SK-N-DZ (cell line): ENCODE results near the gene THADA.
"Not testable (repeated sequence)": the region's sequence is repeated elsewhere in the genome, so short reads cannot be mapped to it uniquely, and the experiment has no call there.

Experiments used
- DNase-seq: peaks from one replicate; pipeline ENCODE4 v3.0.0-alpha.2; 2015; ENCODE audit warnings: low spot score

The THADA gene

DNA sequence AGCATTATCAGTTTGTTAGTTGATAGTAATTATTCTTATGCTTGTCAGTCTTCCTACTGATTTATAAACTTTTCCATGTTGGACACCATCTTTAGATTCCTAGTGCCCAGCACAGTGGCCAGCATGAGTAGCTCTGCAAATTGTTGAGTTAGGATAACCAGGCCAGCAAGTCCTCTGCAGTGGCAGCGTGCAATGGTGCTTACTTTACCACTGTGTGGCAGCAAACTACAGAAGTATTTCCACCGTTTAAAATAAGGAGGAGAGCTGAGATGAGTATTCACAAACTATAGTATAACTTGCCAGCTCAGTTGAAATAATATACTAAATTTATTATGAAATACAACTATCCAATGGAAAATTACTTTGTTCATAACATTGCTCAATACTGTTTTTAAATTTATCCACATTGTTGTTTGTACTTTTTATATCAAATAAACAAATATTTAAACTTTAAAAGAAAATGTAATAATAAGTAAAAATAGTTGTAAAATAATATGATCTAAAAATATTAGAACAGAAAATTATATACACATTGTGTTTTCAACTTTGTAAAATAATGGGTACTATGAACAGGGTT lies 9.3 kb upstream of the THADA start:
- DNase-seq, result peak; percentile 55

DNA sequence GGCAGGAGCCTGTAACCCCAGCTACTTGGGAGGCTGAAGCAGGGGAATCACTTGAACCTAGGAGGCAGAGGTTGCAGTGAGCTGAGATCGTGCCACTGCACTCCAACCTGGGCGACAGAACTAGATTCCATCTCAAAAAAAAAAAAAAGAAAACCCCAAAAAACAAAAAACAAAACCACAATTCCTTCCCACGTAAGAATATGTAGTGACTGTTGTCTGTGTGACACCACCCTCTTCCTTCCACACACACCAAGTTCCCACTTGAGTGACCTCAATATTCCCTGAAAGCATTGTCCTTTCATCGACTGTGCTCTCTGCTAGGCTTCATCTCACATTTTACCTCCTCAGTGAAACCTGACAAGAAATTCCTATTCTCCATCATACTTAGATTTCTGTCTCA lies 8.8 kb upstream of the THADA start:
- DNase-seq, result no peak

- DNase-seq, result not testable (repeated sequence)
Observed at GRCh38 chr2:43600596-43600995, 4.8 kb upstream of the THADA start.

DNA sequence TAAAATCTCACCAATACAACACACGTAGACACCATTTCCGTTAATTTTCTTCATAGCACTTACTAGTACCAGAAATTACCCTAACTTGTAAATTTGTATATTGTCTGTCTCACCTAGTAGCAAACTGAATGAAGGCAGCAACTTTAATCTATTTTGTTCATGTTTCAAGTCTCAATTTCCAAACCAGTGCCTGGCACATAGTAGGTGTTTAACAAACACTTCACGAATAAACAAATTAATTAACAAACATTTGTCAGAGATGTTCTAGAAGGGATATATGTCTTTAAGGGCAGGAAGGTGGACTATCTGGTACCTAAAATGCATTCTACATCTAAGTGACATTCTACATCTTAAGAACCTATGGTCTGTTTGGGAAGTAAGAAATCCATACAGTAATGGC lies 963 bp downstream of the THADA start:
- no peak for DNase-seq

- DNase-seq, result no peak
Observed at GRCh38 chr2:43593254-43593653, 2.6 kb downstream of the THADA start.

DNA sequence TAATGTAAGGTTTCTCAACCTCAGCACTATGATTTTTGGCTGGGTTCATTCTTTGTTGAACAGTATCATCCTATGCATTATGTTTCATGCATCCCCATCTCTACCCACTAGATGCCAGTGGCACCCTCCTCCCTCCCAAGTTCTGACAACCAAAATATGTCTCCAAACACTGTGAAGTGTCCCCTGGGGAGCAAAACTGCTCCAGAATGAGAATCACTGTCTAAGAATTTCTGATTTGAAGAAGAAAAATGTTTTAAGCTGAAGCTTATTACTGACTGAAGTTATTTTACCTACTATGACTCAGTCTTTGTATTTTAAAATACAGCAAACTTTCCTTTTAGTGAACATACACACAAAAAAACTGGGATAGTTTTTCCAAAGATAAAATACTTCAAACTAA lies 3.4 kb downstream of the THADA start:
- DNase-seq, result no peak

GRCh38 chr2:43585708-43586107 lies 10.1 kb downstream of the THADA start:
- no peak for DNase-seq

GRCh38 chr2:43579275-43579981 lies 16.4 kb downstream of the THADA start:
- no peak for DNase-seq

DNA sequence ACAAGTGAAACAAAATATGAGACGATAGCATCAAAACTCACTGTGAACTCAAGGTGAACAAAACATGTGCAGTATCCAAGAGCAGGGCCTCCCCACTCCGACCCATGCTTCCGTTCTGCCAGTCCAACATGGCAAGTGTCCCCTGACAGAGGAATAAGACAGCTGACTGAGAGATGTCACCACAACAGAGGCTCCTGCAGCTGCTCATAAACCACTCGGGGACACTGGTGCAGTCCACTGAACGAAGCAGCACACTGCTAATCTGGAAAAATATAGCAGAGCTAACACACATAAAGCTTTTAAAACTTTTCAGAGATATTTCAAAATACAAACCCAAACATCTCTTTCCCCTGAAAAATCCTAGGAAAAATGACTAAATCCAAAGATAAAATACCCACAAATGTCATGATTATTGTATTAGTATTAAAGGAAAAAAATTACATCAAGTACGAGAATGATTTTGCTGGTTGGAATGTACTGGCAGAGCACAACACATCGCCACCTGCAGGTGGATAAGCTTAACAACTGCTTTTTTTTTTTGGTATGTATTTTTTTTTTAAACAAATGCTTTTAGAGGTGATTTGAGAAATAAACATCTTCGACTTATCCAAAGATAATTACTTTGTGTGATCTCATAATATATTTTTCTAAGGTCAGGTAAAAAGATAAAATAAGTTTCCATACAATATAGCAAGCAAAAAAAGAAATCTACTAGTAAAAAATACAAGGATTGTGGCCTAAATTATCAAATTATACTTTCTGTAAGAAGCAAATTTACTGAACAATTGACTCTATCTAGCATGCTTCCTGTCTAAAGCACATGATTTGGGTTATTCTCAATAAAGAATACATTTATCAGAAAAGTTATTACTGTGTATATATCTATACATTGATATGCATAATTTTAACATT lies 18.6 kb downstream of the THADA start:
- DNase-seq, result peak; percentile 45

DNA sequence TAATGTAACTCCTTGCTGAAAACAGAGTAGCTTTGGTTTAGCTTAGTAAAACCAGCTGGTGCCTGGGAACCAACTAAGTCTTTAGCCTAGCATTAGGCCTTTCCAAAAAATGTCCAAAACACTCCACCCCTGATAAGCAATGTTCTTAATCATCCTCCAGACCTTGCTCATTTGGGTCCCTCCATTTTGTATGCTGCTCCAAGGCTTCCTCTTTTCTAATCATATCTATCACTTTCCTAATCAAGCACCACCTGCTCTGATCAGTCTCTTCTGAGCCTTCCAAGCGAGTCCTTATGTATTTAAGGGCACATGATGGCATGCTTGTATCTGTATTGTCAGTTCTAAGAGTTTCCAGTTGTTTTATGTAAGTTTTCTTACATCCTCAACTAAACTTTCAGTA lies 23.6 kb downstream of the THADA start:
- DNase-seq, result no peak

DNA sequence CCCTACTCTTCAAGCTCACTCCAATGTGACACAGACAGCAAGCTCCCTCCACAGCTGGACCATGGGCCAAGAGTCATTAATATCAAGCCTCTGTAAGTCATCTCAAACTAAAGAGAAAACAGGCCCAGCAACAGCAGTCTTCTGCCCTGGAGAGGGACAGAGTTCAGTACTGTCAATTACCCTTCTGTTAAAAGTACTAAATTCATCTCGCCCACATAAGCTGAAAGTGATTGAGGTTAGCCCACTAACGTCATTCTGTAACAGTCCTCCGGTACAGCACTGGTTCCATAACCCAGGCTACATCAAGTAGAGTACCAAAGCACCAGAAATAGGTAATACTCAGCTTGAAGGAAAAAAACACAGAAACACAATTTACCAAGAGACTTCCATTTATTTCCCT lies 25.9 kb downstream of the THADA start:
- no peak for DNase-seq

- no peak for DNase-seq
Observed at GRCh38 chr2:43568228-43568627, 27.6 kb downstream of the THADA start.

DNA sequence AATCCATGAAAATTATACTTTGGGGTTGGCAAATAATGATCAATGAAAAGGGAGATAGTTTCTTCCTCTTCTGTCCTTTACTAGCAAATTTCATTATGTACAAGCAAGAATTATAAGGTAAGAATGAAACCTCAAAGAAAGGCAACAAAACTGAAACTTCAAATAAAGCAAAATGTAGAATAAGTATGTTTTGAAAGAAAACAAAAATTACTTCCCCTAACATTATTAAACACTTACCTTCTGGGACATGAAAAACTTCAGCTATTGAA lies 29.4 kb downstream of the THADA start:
- DNase-seq, result no peak

GRCh38 chr2:43563679-43564078 lies 32.2 kb downstream of the THADA start:
- peak; percentile 9 for DNase-seq

DNA sequence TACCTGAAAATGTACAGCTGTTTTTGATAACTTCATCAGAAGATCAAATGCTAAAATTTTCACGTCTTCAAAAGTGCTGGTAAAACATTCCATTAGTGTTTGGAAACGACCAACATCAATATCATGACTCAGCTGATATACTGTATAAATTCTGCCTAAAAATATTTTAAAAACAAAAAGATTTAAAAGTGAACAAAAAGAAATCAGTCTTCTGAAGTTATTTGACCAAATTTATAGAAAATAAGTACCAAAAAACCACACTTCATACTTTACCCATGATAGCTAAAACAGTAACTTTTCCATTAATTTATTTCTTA lies 35.6 kb downstream of the THADA start:
- DNase-seq, result no peak

GRCh38 chr2:43559391-43560230 lies 36.2 kb downstream of the THADA start:
- DNase-seq, result no peak

DNA sequence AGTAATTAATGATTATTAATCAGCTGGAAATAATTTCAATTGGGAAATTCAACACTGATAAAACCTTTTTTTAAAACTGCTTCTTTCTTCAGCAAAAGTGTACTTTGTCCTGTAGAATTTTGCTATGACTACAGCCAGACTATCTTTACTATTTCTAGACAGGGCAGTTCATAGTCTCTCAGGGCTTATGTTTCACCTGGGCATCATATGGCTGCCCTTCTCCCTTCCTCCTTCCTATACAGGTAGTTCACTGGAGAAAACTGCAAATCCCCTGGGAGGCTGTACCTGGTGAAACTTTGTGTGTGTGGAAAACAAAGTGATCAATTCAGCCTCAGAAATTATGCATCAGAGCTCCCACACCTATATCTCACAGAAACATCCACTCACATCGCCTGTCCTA lies 38.6 kb downstream of the THADA start:
- DNase-seq, result no peak

DNA sequence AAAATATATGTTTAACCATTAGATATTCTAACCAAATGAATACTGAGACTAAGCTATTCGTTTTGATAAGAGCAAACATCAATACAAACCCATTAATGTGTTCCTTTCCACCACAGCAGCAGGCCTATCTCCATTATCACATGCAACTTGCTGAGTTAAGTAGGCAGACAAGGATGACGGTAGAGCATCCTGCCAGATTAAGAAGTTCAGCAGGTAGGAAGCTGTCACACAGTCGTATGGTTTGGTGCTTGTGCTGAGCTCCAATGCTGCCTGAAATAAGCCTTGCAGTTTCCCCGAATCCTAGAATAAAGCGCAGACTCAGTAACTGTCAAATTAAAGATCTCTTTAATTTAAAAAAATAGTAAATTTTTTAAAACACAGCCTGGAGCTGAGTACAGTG lies 39.6 kb downstream of the THADA start:
- DNase-seq, result no peak

GRCh38 chr2:43553341-43553855 lies 42.4 kb downstream of the THADA start:
- DNase-seq, result peak; percentile 66

- DNase-seq, result no peak
Observed at GRCh38 chr2:43551990-43552389, 43.8 kb downstream of the THADA start.

DNA sequence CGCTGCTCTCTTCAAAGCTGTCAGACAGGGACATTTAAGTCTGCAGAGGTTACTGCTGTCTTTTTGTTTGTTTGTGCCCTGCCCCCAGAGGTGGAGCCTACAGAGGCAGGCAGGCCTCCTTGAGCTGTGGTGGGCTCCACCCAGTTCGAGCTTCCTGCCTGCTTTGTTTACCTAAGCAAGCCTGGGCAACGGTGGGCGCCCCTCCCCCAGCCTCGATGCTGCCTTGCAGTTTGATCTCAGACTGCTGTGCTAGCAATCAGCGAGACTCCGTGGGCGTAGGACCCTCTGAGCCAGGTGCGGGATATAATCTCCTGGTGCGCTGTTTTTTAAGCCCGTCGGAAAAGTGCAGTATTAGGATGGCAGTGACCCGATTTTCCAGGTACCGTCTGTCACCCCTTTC lies 47.5 kb downstream of the THADA start:
- not testable (repeated sequence) for DNase-seq
